NCI-H1694 (cell line): Measurements from ENCODE around the gene SPDYE2B.
"Not testable (repeated sequence)": the region's sequence is repeated elsewhere in the genome, so short reads cannot be mapped to it uniquely, and the experiment has no call there.

Source experiments
- DNase-seq: peaks from one replicate; lab custom pipeline; 2025; lab: John Stamatoyannopoulos, UW

SPDYE2B gene

DNA sequence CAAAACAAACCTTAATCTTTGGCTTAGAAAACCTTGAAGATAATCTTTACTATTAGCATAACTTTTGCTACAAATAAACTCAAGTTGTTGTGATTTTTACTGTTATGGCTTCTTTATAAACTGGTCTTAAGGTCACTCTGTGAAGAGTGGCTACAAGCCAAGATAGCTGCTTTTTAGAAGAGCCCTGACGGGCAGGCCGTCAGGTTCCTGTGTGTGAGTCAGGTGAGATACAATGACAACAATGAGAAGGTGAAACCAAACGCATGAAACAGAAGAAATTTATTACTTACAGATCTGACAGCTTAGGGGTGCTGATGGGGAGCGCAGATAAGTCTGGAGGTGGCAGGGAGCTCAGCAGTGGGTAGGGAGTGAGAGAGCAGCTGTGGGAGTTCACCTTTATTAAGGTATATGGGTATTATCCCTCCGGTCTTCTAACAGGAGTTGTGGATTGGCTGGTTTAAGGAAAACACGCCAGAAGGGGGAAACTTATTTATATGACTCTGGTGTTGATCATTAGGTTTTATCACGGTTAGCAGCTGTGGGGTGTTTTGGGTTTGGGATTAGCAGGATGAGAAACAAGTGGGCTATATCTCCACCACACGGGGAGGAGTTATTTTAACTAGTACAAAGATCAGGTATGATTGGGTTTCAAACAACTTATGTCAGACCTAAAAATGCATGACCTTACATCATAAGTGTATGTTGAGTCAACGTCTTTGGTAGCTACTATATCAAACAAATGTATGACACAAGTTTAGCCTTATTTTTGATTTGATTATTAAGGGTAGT, 49.0 kb downstream of the SPDYE2B start:
- DNase-seq, result not testable (repeated sequence)
